KBM-7 (cell line): ENCODE measurements around the gene ELAPOR1.

Source experiments
- DNase-seq: peaks from one replicate; pipeline ENCODE4 v3.0.0-alpha.2; 2015
- in situ Hi-C: fragments of 300-500 bp; cut with MboI; formaldehyde crosslinking; loops from 2 replicates; pipeline ENCODE4 v1.14.3; 2020; ENCODE audit warnings: low sequenced_read_pairs, low pct_unique_long_range_greater_than_20kb, mixed read lengths

The ELAPOR1 gene

GRCh38 chr1:109113590-109114341, at the start of gene ELAPOR1:
TSS of gene ELAPOR1 (plus strand) at chr1:109114115. CDS start at chr1:109114184, 69 bp downstream.
- in situ Hi-C loops = no loop called here
- no peak for DNase-seq

GRCh38 chr1:109065137-109065536, 48.8 kb upstream of the ELAPOR1 start:
- DNase-seq = no peak
- in situ Hi-C loops = no loop called here

- in situ Hi-C loops = no loop called here
- no peak for DNase-seq
These were observed 46.0 kb upstream of the ELAPOR1 start for GRCh38 chr1:109067883-109068282.

- DNase-seq = no peak
- in situ Hi-C loops = no loop called here
These were observed 44.6 kb upstream of the ELAPOR1 start for GRCh38 chr1:109069294-109069693.

GRCh38 chr1:109075531-109076490, 38.1 kb upstream of the ELAPOR1 start, which contains the start of gene TAF13:
TSS of gene TAF13 (minus strand) at chr1:109076003. CDS start at chr1:109075947, 56 bp downstream.
- in situ Hi-C loops = no loop called here
- DNase-seq = peak; percentile 92

GRCh38 chr1:109078317-109078716, 35.6 kb upstream of the ELAPOR1 start:
- in situ Hi-C loops = no loop called here
- no peak for DNase-seq

- in situ Hi-C loops = no loop called here
- no peak for DNase-seq
These were observed 34.7 kb upstream of the ELAPOR1 start for GRCh38 chr1:109079240-109079622.

- DNase-seq = no peak
- in situ Hi-C loops = no loop called here
These were observed 33.4 kb upstream of the ELAPOR1 start for GRCh38 chr1:109080441-109081082.

- DNase-seq = no peak
- in situ Hi-C loops = no loop called here
These were observed 30.4 kb upstream of the ELAPOR1 start for GRCh38 chr1:109083501-109083900.

- in situ Hi-C loops = no loop called here
- DNase-seq = no peak
These were observed 30.0 kb upstream of the ELAPOR1 start for GRCh38 chr1:109083923-109084322.

GRCh38 chr1:109084563-109085517, 29.1 kb upstream of the ELAPOR1 start:
- in situ Hi-C loops = no loop called here

GRCh38 chr1:109089242-109090015, 24.5 kb upstream of the ELAPOR1 start:
- in situ Hi-C loops = no loop called here
- peak; percentile 45 for DNase-seq

More at GRCh38 chr1:109084563-109085517, 29.1 kb upstream of the ELAPOR1 start:
- no peak for DNase-seq

- in situ Hi-C loops = no loop called here
- DNase-seq = peak; percentile 92
These were observed 23.5 kb upstream of the ELAPOR1 start, which contains the start of gene TMEM167B for GRCh38 chr1:109090196-109091077. TSS of gene TMEM167B (plus strand) at chr1:109090764. CDS start at chr1:109090873, 109 bp downstream.

- in situ Hi-C loops = no loop called here
These were observed 22.7 kb upstream of the ELAPOR1 start for GRCh38 chr1:109091078-109091838.

GRCh38 chr1:109091839-109092193, 22.1 kb upstream of the ELAPOR1 start:
- DNase-seq = no peak
- in situ Hi-C loops = no loop called here

More at GRCh38 chr1:109091078-109091838, 22.7 kb upstream of the ELAPOR1 start:
- peak; percentile 71 for DNase-seq

- in situ Hi-C loops = no loop called here
- DNase-seq = no peak
These were observed 19.5 kb upstream of the ELAPOR1 start for GRCh38 chr1:109094377-109094803.
